H1 (cell line): ENCODE results near the gene CCNY. TPM values are rescaled to one million over a fixed set of nuclear protein-coding genes. Genes with fewer than 3 reads are reported as not detected.
A peak's percentile ranks its signal among the peaks of the same experiment; 100 is the strongest.

Source experiments
- ASH2L ChIP-seq: fragments of 200-600, 300-600 bp; sonication (generic); IDR thresholded peaks from one replicate; pipeline ENCODE4 v1.7.1; 2017; ENCODE audit warnings: low read length
- BCL11A ChIP-seq, 2 experiments: IDR thresholded peaks; one replicate each; pipeline ENCODE4 v1.6.1; 2011; ENCODE audit warnings: low read depth in 2 of 2, low read length in 2 of 2, mild to moderate bottlenecking in 2 of 2
- CREB1 ChIP-seq: IDR thresholded peaks from 2 replicates; pipeline ENCODE4 v1.6.1; 2012; ENCODE audit warnings: inconsistent platforms
- E2F6 ChIP-seq: IDR thresholded peaks from 2 replicates; pipeline ENCODE4 v1.6.1; 2012; ENCODE audit warnings: inconsistent platforms
- EGR1 ChIP-seq: IDR thresholded peaks from 2 replicates; pipeline ENCODE4 v1.6.1; 2011; ENCODE audit warnings: low read depth, low read length, borderline replicate concordance
- HDAC2 ChIP-seq, 2 experiments: fragments of 300-600 bp in 1 of 2; sonication (generic) in 1 of 2; IDR thresholded peaks; 2 replicates each; pipeline ENCODE4 v1.6.1; 2011 to 2012; ENCODE audit warnings: low read depth in 2 of 2, low read length in 2 of 2, mild to moderate bottlenecking in 2 of 2, moderate library complexity in 2 of 2, borderline replicate concordance in 1 of 2, inconsistent platforms in 1 of 2
- RBBP5 ChIP-seq: IDR thresholded peaks from 2 replicates; pipeline ENCODE4 v1.7.1; 2012; ENCODE audit warnings: low read depth, mild to moderate bottlenecking, inconsistent platforms, low read length, moderate library complexity, borderline replicate concordance
- TAF1 ChIP-seq: IDR thresholded peaks from 2 replicates; pipeline ENCODE4 v1.6.1; 2011; ENCODE audit warnings: mild to moderate bottlenecking, low read depth, low read length
- polyA plus RNA-seq, 7 experiments: library from polyadenylated mRNA; depleted of rRNA in 3 of 7; stranded (reverse) in 5 of 7; unstranded in 2 of 7; fragments of >200 nt in 5 of 7; fragments of 200-250 nt in 2 of 7; gene quantifications; 1 replicate in 5 of 7; 2 replicates in 1 of 7; 4 replicates in 1 of 7; pipeline versions ENCODE4 v1.2.1 to v1.2.3, GENCODE V29; 2011 to 2013; ENCODE audit warnings: missing spikeins in 2 of 7, mixed read lengths in 2 of 7
- total RNA-seq: library from RNA; stranded (reverse); fragmentation: NEBNext Ultra II Directional; extraction: Animal tissue kit (Norgen Biotek cat#: 25700); gene quantifications from 2 replicates; pipeline ENCODE4 v1.2.1, GENCODE V29; 2021

Gene CCNY
- total and polyA plus RNA-seq, 2 of the 8 experiments (the other 6 are each of a cell fraction or from before 2014, with no cell fraction given): 25.3 to 68.2 TPM

DNA sequence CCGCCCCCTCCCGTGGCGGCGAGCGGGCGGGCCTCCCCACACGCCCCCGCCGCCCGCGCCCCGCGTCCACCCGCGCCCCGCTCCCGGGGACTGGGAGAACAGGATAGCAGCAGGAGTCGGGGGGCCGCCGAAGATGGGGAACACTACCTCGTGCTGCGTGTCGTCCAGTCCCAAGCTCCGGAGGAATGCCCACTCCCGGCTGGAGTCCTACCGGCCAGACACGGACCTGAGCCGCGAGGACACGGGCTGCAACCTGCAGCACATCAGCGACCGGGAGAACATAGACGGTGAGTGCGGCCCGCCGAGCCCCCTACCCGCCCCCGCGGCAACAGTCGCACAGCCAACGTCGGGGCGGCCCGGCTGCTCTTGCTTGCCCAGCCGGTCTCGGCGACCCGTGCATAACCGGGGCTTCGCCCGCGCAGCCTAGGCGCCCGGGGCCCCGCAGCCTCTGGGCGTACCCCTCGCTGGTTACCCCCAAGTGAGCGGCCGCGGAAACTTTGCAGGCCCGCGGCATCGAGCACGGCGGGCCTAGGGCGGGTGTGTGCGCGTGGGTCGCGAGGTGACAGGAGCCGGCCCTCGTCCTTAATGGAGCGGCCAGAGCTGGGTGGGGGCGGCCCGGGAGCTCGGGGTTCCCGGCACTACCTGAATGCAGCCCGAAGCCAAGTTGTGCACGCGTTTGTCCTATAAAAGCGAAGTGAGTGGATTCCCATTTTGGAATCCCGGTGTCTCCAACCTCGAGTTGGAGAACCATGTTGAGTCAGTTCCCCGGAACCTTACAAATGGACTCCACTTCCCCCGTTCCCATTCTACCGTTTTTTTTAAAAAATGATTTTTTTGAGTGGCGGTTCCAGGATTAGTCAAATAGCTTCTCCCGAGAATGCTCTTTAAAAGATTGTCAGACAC is 863 bp downstream of the CCNY start (continued):
- TF ChIP-seq CREB1 (peak; percentile 25; the same call in 1 of the 2 replicates), HDAC2 (IDR thresholded peaks at IDR 0.05; ENCODE audit: borderline replicate concordance in 1 of 2, low read depth in 2 of 2, low read length in 2 of 2) (0 out of 4 replicates have a peak, but pooled peaks of 1 of the 2 experiments have one; percentile 32), ASH2L (peak; percentile 80), TAF1 (no peak), BCL11A (IDR thresholded peaks at IDR 0.05; ENCODE audit: low read depth in 2 of 2, low read length in 2 of 2) (no peak), EGR1 (peak; percentile 37; the same call in 1 of the 2 replicates), E2F6 (0 out of 2 replicates have a peak, but pooled peaks have one; percentile 20), RBBP5 (peak; percentile 64; the same call in 1 of the 2 replicates)
